HEK293 (cell line): Measurements from ENCODE around the gene ATP2C1.

Experiments
- CTCF ChIA-PET: fragments of 350-600 bp; formaldehyde crosslinking; extraction: SDS; loops from one replicate; lab custom pipeline; 2021; ENCODE audit warnings: antibody characterized with exemption; lab: Yijun Ruan, JAX
- POLR2A ChIA-PET: fragments of 300-600 bp; formaldehyde crosslinking; extraction: SDS; loops from one replicate; lab custom pipeline; 2020; ENCODE audit warnings: antibody characterized with exemption, inconsistent platforms; lab: Yijun Ruan, JAX
- H3K27ac ChIP-seq: fragments of 200-500 bp; sonication (Bioruptor generic); 2 replicates; pipeline ENCODE4 v1.5.1; 2014; ENCODE audit warnings: low read depth, low read length, control low read depth, inconsistent platforms; ENCODE audit errors: extremely low read depth
- H3K36me3 ChIP-seq, 2 experiments: fragments of 200-500 bp in 1 of 2; sonication (Bioruptor generic) in 1 of 2; 1 replicate in 1 of 2; 2 replicates in 1 of 2; pipeline ENCODE4 v1.5.1; 2014 to 2017; ENCODE audit warnings: inconsistent platforms in 2 of 2, low read length in 2 of 2; ENCODE audit not compliant: control insufficient read depth in 2 of 2, insufficient read depth in 1 of 2
- H3K4me1 ChIP-seq: fragments of 200-500 bp; sonication (Bioruptor generic); 2 replicates; pipeline ENCODE4 v1.5.1; 2014; ENCODE audit warnings: mild to moderate bottlenecking, low read length, inconsistent platforms; ENCODE audit not compliant: control insufficient read depth, insufficient read depth
- H3K4me3 ChIP-seq: 2 replicates; pipeline ENCODE4 v1.5.1; 2011; ENCODE audit warnings: low read depth, mild to moderate bottlenecking, control low read depth, low read length, moderate library complexity
- H3K9me3 ChIP-seq: fragments of 200-500 bp; sonication (Bioruptor generic); 2 replicates; pipeline ENCODE4 v1.5.1; 2014; ENCODE audit warnings: low read depth, low read length, inconsistent platforms; ENCODE audit not compliant: control insufficient read depth, insufficient read depth
- FEZF1 ChIP-seq: fragments of 450-650 bp; formaldehyde crosslinking; IDR thresholded peaks from 2 replicates; pipeline ENCODE4 v1.5.1; 2016; ENCODE audit warnings: missing biosample characterization, missing genetic modification characterization
- INSM2 ChIP-seq: fragments of 450-650 bp; formaldehyde crosslinking; IDR thresholded peaks from 2 replicates; pipeline ENCODE4 v1.5.1; 2016; ENCODE audit warnings: missing biosample characterization, missing genetic modification characterization
- MZF1 ChIP-seq: fragments of 450-650 bp; formaldehyde crosslinking; IDR thresholded peaks from 2 replicates; pipeline ENCODE4 v1.5.1; 2017; ENCODE audit warnings: missing biosample characterization, missing genetic modification characterization, borderline replicate concordance
- PRDM10 ChIP-seq: fragments of 450-650 bp; formaldehyde crosslinking; IDR thresholded peaks from 2 replicates; pipeline ENCODE4 v1.5.1; 2016; ENCODE audit warnings: missing biosample characterization, missing genetic modification characterization
- PRDM4 ChIP-seq: fragments of 450-650 bp; formaldehyde crosslinking; IDR thresholded peaks from 2 replicates; pipeline ENCODE4 v1.5.1; 2017; ENCODE audit warnings: missing biosample characterization, missing genetic modification characterization
- SP3 ChIP-seq: fragments of 450-650 bp; formaldehyde crosslinking; IDR thresholded peaks from 2 replicates; pipeline ENCODE4 v1.5.1; 2016; ENCODE audit warnings: missing biosample characterization, missing genetic modification characterization
- WT1 ChIP-seq: fragments of 450-650 bp; formaldehyde crosslinking; IDR thresholded peaks from 2 replicates; pipeline ENCODE4 v1.5.1; 2016; ENCODE audit warnings: missing biosample characterization, missing genetic modification characterization
- YY2 ChIP-seq: fragments of 450-650 bp; formaldehyde crosslinking; IDR thresholded peaks from 2 replicates; pipeline ENCODE4 v1.5.1; 2016; ENCODE audit warnings: missing biosample characterization, missing genetic modification characterization
- ZFP3 ChIP-seq: fragments of 450-650 bp; formaldehyde crosslinking; IDR thresholded peaks from 2 replicates; pipeline ENCODE4 v1.5.1; 2016; ENCODE audit warnings: low read depth, missing biosample characterization, missing genetic modification characterization
- ZNF146 ChIP-seq: fragments of 450-650 bp; formaldehyde crosslinking; IDR thresholded peaks from 2 replicates; pipeline ENCODE4 v1.5.1; 2016; ENCODE audit warnings: missing biosample characterization, missing genetic modification characterization
- ZNF148 ChIP-seq: fragments of 450-650 bp; formaldehyde crosslinking; IDR thresholded peaks from 2 replicates; pipeline ENCODE4 v1.5.0; 2017; ENCODE audit warnings: missing biosample characterization, missing genetic modification characterization, borderline replicate concordance
- ZNF174 ChIP-seq: fragments of 450-650 bp; formaldehyde crosslinking; IDR thresholded peaks from 2 replicates; pipeline ENCODE4 v1.5.0; 2017; ENCODE audit warnings: missing biosample characterization, mild to moderate bottlenecking, missing genetic modification characterization
- ZNF26 ChIP-seq: fragments of 450-650 bp; formaldehyde crosslinking; IDR thresholded peaks from 2 replicates; pipeline ENCODE4 v1.5.1; 2016; ENCODE audit warnings: missing biosample characterization, missing genetic modification characterization
- ZNF529 ChIP-seq: fragments of 450-650 bp; formaldehyde crosslinking; IDR thresholded peaks from 2 replicates; pipeline ENCODE4 v1.5.1; 2017; ENCODE audit warnings: missing genetic modification characterization, missing biosample characterization; ENCODE audit not compliant: insufficient replicate concordance
- ZNF677 ChIP-seq: fragments of 450-650 bp; IDR thresholded peaks from 2 replicates; pipeline ENCODE4 v1.5.0; 2018; ENCODE audit warnings: missing biosample characterization, mild to moderate bottlenecking, missing genetic modification characterization, moderate library complexity
- ZSCAN23 ChIP-seq: fragments of 450-650 bp; formaldehyde crosslinking; IDR thresholded peaks from 2 replicates; pipeline ENCODE4 v1.5.1; 2016; ENCODE audit warnings: missing biosample characterization, missing genetic modification characterization
- ZXDB ChIP-seq: fragments of 450-650 bp; formaldehyde crosslinking; IDR thresholded peaks from 2 replicates; pipeline ENCODE4 v1.5.1; 2016; ENCODE audit warnings: missing biosample characterization, missing genetic modification characterization

Gene ATP2C1

GRCh38 chr3:130973406-130973805, 79.5 kb downstream of the ATP2C1 start (continued):
- TF ChIP-seq MZF1 (tag by site-specific recombination), result no peak

GRCh38 chr3:130974201-130974600, 80.3 kb downstream of the ATP2C1 start:
- TF ChIP-seq PRDM4 (tag by site-specific recombination), result no peak
- no peak for TF ChIP-seq ZNF148 (tag by site-specific recombination)
- TF ChIP-seq ZNF146, result no peak
- no peak for TF ChIP-seq ZNF26 (tag by site-specific recombination)
- no peak for TF ChIP-seq ZXDB (tag by site-specific recombination)
- no peak for TF ChIP-seq ZNF174
- TF ChIP-seq SP3 (tag by site-specific recombination), result no peak
- TF ChIP-seq ZNF677 (tag by site-specific recombination), result no peak
- TF ChIP-seq ZSCAN23, result no peak
- no peak for TF ChIP-seq ZNF529
- TF ChIP-seq FEZF1 (tag by site-specific recombination), result no peak
- no peak for TF ChIP-seq WT1 (tag by site-specific recombination)
- TF ChIP-seq PRDM10 (tag by site-specific recombination), result no peak
- TF ChIP-seq YY2 (tag by site-specific recombination), result no peak
- no peak for TF ChIP-seq ZFP3
- TF ChIP-seq INSM2 (tag by site-specific recombination), result no peak
- TF ChIP-seq, all 188 proteins: peak for 0
- no peaks in the 10 kb centered on the region for H3K9me3 ChIP-seq
- peaks cover 0 to 32% of the 10 kb centered on the region in 2 experiments; a peak in 2 of 3 replicates for H3K36me3 ChIP-seq
- POLR2A ChIA-PET, result no interaction called here
- H3K4me3 ChIP-seq, result no peak overlapping the region
- no peak overlapping the region for H3K27ac ChIP-seq
- no peaks in the 10 kb centered on the region for H3K4me1 ChIP-seq
- CTCF ChIA-PET, result no interaction called here
